Lung (tissue), 12 donors: ENCODE measurements around the gene TNNC1. TPM values are rescaled to one million over a fixed set of nuclear protein-coding genes. Genes with fewer than 3 reads are reported as not detected.

Experiments used
- ATAC-seq: fragments of 200-7000 bp; cut with Tn5 transposase; one replicate; pipeline ENCODE4 v1.9.1; 2020; ENCODE audit warnings: moderate number of reproducible peaks; ENCODE audit not compliant: insufficient read depth, low FRiP score
- DNase-seq, 3 donors: peaks; one replicate each; pipeline ENCODE4 v3.0.0-alpha.2; 2013 to 2017
- H3K27ac ChIP-seq, 2 donors: one replicate each; pipeline ENCODE4 v1.5.1; 2013; ENCODE audit warnings: mild to moderate bottlenecking in 2 of 2, moderate library complexity in 2 of 2, control low read depth in 1 of 2, inconsistent platforms in 1 of 2, low read depth in 1 of 2, low read length in 1 of 2
- H3K27me3 ChIP-seq, 3 donors: one replicate each; pipeline ENCODE4 v1.5.1; 2013; ENCODE audit warnings: low read length in 2 of 3; ENCODE audit not compliant: control insufficient read depth in 3 of 3, insufficient read depth in 3 of 3
- H3K36me3 ChIP-seq, 4 donors: one replicate each; pipeline ENCODE4 v1.5.1; 2013; ENCODE audit warnings: low read length in 4 of 4, mild to moderate bottlenecking in 1 of 4, moderate library complexity in 1 of 4; ENCODE audit not compliant: control insufficient read depth in 4 of 4, insufficient read depth in 4 of 4
- H3K4me1 ChIP-seq, 5 donors: one replicate each; pipeline ENCODE4 v1.5.1; 2013; ENCODE audit warnings: low read length in 5 of 5, mild to moderate bottlenecking in 2 of 5, moderate library complexity in 1 of 5; ENCODE audit not compliant: control insufficient read depth in 5 of 5, insufficient read depth in 5 of 5
- H3K4me3 ChIP-seq: one replicate; pipeline ENCODE4 v1.5.1; 2013; ENCODE audit warnings: mild to moderate bottlenecking, control low read depth, moderate library complexity
- H3K9ac ChIP-seq, 2 donors: one replicate each; pipeline ENCODE4 v1.5.1; 2013; ENCODE audit warnings: low read length in 2 of 2, control low read depth in 1 of 2; ENCODE audit not compliant: insufficient read depth in 1 of 2
- H3K9me3 ChIP-seq, 4 donors: one replicate each; pipeline ENCODE4 v1.5.1; 2013; ENCODE audit warnings: low read length in 3 of 4, mild to moderate bottlenecking in 1 of 4, moderate library complexity in 1 of 4; ENCODE audit not compliant: control insufficient read depth in 4 of 4, insufficient read depth in 3 of 4
- CTCF ChIP-seq: IDR thresholded peaks from 2 replicates; pipeline ENCODE4 v1.5.1; 2012; ENCODE audit warnings: mild to moderate bottlenecking; ENCODE audit errors: control extremely low read depth, extremely low read depth
- WGBS, 2 donors: extraction: QIAGEN DNeasy Blood & Tissue Kit; methylation state at CpG; one replicate each; pipeline ENCODE4 v1.1.7; 2013; 5-methylcytosine and 5-hydroxymethylcytosine counted together
- polyA plus RNA-seq, 2 donors: library from polyadenylated mRNA; stranded (reverse); fragments of 200-250 nt; gene quantifications; one replicate each; pipeline ENCODE4 v1.2.1, GENCODE V29; 2013
- total RNA-seq, 2 donors: library from RNA; depleted of rRNA in 1 of 2; stranded (reverse); fragments of >200 nt in 1 of 2; gene quantifications; one replicate each; pipeline ENCODE4 v1.2.1, GENCODE V29; 2014 to 2021
- donor health status: control.
- donor health status: control.
- donor health status: Bipolar disorder and iron deficiency.
- donor health status: healthy.
- donor health status: DM: yes; HTN: yes; CAD: no.

The TNNC1 gene
- total and polyA plus RNA-seq, 4 donors, result 17.3 to 250 (median 33.4) TPM

DNA sequence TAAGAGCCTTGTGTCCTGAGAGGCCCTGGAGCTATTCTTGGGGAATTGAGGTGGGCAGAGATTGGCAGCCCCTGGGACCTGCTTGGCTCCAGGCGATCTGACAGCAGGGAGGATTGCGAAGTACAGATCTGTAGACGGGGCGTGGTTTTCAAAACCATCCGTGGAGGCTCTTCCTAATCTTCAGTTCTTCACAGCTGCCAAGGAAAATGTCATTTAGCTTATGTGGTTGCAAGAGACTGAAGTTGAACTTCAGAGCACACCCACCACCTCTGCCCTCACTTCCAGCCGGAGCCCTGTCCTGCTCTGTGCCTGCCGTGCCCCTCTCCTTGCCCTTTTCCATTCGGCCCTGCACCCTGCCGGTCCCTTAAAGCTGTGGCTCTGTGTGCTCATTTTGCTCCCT lies 14.5 kb upstream of the TNNC1 start:
- WGBS, 2 donors, result 52 to 53% methylated on average over 9 of the region's 9 CpGs
- Histone ChIP-seq H3K9me3 (no peaks in the 10 kb centered on the region), H3K4me1 (peaks cover 0 to 13% (median 0%) of the 10 kb centered on the region in 5 donors), H3K36me3 (peaks cover 4 to 33% (median 22%) of the 10 kb centered on the region in 4 donors), H3K27me3 (no peaks in the 10 kb centered on the region), H3K27ac (peak overlapping the region in 1 of 2 donors; percentile 30), H3K9ac (no peak overlapping the region), H3K4me3 (no peak overlapping the region)
- no peak for DNase-seq
- no peak for ATAC-seq
- no peak for TF ChIP-seq CTCF

- DNase-seq (no peak), ATAC-seq (no peak)
- Histone ChIP-seq H3K4me1 (peaks cover 0 to 2% (median 0%) of the 10 kb centered on the region in 5 donors), H3K36me3 (peaks cover 0 to 29% (median 17%) of the 10 kb centered on the region in 4 donors), H3K27ac (no peak overlapping the region), H3K9me3 (no peaks in the 10 kb centered on the region), H3K27me3 (no peaks in the 10 kb centered on the region), H3K9ac (no peak overlapping the region), H3K4me3 (no peak overlapping the region)
- WGBS, 2 donors, result 45 to 68% methylated on average over 5 of the region's 5 CpGs
- TF ChIP-seq CTCF, result no peak
Measured at GRCh38 chr3:52463416-52463815, 9.6 kb upstream of the TNNC1 start.

DNA sequence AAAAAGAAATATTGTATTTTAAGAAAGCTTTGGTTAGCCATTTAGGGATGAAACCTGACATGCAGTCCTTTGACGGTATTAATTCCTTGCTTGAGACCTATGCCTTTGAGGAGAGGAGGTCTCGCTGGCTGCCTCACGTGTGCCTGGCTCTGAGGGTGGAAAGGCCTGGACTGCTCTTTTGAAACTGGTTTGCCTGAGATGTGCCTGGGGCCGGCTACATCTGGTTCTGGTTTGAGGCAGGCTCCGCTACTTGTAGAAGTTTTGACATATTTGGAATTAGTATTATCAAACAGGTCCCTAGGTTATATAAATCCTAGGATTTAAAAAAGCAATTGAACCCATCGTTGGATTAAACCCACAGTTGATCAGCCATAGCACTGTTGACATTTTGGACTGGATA lies 8.0 kb upstream of the TNNC1 start:
- no peak for ATAC-seq
- H3K4me1 ChIP-seq, result peaks cover 0 to 9% (median 3%) of the 10 kb centered on the region in 5 donors
- H3K36me3 ChIP-seq, result peaks cover 5 to 38% (median 22%) of the 10 kb centered on the region in 4 donors
- TF ChIP-seq CTCF, result no peak
- no peak for DNase-seq
- H3K9me3 ChIP-seq, result no peaks in the 10 kb centered on the region
- H3K27me3 ChIP-seq, result no peaks in the 10 kb centered on the region
- no peak overlapping the region for H3K9ac ChIP-seq
- H3K27ac ChIP-seq, result no peak overlapping the region
- 89 to 93% methylated on average over 6 of the region's 6 CpGs for WGBS, 2 donors
- H3K4me3 ChIP-seq, result no peak overlapping the region
